ENCODE data around the gene GRK5.

Gene GRK5

GRCh38 chr10:119466076-119466475 lies 258.7 kb downstream of the GRK5 start:
- FAIRE-seq, result no peak

GRCh38 chr10:119466655-119467054 lies 259.3 kb downstream of the GRK5 start:
- no peak for FAIRE-seq

GRCh38 chr10:119468542-119469324 lies 261.4 kb downstream of the GRK5 start:
- no peak for FAIRE-seq

GRCh38 chr10:119469325-119469707 lies 261.9 kb downstream of the GRK5 start:
- FAIRE-seq, result no peak

- no peak for FAIRE-seq
Observed at GRCh38 chr10:119469846-119470245, 262.5 kb downstream of the GRK5 start.

GRCh38 chr10:119470920-119471702 lies 263.7 kb downstream of the GRK5 start:
- FAIRE-seq, result no peak

- FAIRE-seq, result no peak
Observed at GRCh38 chr10:119473771-119474170, 266.4 kb downstream of the GRK5 start.

- no peak for FAIRE-seq
Observed at GRCh38 chr10:119474606-119475005, 267.2 kb downstream of the GRK5 start.

- FAIRE-seq, result no peak
Observed at GRCh38 chr10:119477444-119477843, 270.1 kb downstream of the GRK5 start.

- no peak for FAIRE-seq
Observed at GRCh38 chr10:119478111-119478802, 270.9 kb downstream of the GRK5 start.

GRCh38 chr10:119478811-119479341 lies 271.5 kb downstream of the GRK5 start:
- no peak for FAIRE-seq

- FAIRE-seq, result no peak
Observed at GRCh38 chr10:119479532-119479931, 272.2 kb downstream of the GRK5 start.

GRCh38 chr10:119480667-119481066 lies 273.3 kb downstream of the GRK5 start:
- FAIRE-seq, result no peak

- FAIRE-seq, result no peak
Observed at GRCh38 chr10:119481781-119482426, 274.5 kb downstream of the GRK5 start.

- FAIRE-seq, result no peak
Observed at GRCh38 chr10:119483001-119483400, 275.6 kb downstream of the GRK5 start.

- no peak for FAIRE-seq
Observed at GRCh38 chr10:119483839-119484238, 276.5 kb downstream of the GRK5 start.

GRCh38 chr10:119488675-119489074 lies 281.3 kb downstream of the GRK5 start:
- no peak for FAIRE-seq

- FAIRE-seq, result no peak
Observed at GRCh38 chr10:119489991-119490326, 282.6 kb downstream of the GRK5 start.

- peak; percentile 96 for FAIRE-seq
Observed at GRCh38 chr10:119491966-119492757, 284.8 kb downstream of the GRK5 start.

GRCh38 chr10:119493155-119493554 lies 285.8 kb downstream of the GRK5 start:
- FAIRE-seq, result no peak

GRCh38 chr10:119494236-119495020 lies 287.1 kb downstream of the GRK5 start:
- FAIRE-seq, result peak; percentile 98
